HuH-7.5 (cell line): Measurements from ENCODE around the gene OR2T27.
"Not testable (repeated sequence)": the region's sequence is repeated elsewhere in the genome, so short reads cannot be mapped to it uniquely, and the experiment has no call there.

Experiments
- DNase-seq: peaks from one replicate; pipeline ENCODE4 v3.0.0; 2011; ENCODE audit warnings: low spot score

The OR2T27 gene

DNA sequence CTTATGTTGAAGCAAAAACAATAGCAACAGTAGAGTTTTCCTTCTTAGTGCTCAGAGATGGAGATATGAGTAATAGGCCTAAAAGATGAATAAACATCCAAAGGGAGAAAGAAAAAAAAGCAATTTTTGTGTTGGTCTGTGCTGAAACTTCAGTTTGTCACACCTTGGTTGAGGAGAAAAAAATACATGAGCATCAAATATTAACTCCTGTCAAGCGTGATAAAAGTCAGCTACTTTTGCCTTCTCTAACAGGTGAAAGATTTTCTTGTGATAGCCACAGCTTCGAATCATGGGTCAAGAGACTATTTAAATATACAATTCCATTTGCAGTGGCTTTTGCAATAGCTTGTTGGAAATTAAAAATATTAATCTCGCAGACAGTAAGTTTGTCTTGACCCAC, 14.4 kb downstream of the OR2T27 start:
- not testable (repeated sequence) for DNase-seq

DNA sequence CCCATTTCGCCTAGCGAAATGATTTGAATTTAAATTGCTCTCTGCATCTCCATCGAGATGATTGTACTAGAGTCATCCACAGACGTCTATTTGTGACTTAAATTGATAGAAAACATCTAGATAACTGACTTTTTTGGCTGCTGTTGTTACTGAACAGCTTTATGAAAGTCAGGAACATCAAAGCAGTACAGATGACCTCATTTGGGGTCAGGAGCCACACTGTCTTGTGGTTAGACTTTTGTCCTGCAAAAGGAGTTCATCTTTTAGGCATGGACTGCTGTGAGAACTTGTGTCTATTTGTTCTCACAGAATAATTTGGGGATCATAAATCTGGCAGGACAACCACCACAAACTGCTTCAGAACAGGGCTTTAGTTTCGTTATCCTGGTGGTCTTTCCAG, 15.7 kb downstream of the OR2T27 start:
- DNase-seq, result not testable (repeated sequence)

DNA sequence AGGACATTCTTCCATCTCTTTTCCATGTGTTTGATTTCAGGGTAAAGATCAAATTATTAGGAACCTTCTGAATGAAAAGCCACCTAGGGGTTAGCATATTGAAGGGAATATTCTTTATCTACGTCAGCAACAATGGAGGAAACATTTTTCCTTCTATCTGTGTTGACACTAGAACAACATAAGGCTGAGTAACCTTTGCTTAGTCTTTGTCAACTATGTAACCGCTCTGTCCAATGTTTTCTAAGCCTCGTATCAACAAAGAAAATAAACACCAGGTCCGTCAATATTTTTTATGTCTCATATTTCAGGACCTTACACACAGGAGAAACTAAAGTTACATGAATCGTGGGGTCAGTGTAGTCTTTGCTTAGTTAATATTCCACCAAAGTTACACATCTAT, 18.7 kb downstream of the OR2T27 start:
- DNase-seq, result not testable (repeated sequence)

DNA sequence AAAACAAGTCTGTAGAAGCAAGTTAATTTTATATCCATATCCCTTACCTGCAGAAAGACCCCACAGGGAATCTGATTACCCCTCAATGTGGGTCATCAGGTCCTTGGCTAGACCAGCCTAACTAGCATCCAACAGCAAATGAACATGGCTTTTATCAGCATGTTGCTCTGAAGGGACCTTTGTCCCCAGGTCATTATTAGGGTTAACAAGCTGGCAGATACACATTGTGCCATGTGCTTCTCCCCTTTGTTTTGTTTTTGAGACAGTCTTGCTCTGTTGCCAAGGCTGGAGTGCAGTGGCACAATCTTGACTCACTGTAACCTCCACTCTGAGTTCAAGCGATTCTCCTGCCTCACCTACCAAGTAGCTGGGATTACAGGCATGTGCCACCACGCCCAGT, 20.3 kb downstream of the OR2T27 start, which contains the start of gene OR2T11:
Gene OR2T11, minus strand, starts transcription at position 101 of the 400 bp plus-strand sequence. CDS start 7,963 bp downstream, outside the sequence.
- DNase-seq, result not testable (repeated sequence)

- DNase-seq, result no peak
These were observed 23.8 kb downstream of the OR2T27 start for GRCh38 chr1:248631354-248632008.

- DNase-seq, result no peak
These were observed 24.8 kb downstream of the OR2T27 start for GRCh38 chr1:248630551-248630950.

DNA sequence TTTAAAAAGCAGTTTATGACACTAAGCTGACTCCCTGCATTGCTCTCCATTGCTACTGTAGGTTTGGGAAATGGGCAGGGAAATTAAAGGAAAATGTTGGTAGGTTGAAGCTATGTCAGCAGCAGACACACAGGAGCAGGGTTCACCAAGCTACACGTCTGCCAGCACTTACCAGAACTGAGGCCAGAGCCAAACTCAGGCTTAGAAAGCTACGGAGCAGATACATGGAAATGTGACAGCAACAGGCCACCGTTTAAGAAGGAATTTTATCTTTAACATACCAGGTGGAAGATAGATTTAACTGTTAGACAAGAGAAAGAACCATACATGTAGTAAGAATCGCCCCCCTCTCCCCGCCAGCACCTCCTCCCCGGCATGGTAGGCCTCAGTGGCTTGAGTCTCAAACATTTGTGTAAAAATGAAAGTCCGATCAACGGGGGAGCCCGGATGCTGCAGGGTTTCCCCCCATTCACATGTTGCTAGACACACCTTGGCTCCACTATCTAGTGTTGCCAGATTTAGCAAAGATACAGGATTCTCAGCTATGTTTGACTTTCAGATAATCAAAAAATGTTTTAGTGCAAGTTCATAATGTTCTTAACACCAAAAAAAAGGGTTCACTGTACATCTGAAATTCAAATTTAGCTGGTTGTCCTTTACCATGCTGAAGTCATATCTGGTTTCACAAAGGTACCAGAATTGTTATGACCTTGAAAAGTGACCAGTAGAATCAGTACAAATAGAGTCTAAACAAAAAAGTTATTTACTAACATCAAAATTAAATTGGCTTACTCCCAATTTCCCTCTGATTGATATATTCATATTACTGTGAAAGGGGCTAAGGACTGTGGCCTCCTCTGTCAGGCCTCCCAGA, 27.1 kb downstream of the OR2T27 start:
- no peak for DNase-seq

GRCh38 chr1:248625971-248626370, 29.4 kb downstream of the OR2T27 start:
- DNase-seq, result no peak

DNA sequence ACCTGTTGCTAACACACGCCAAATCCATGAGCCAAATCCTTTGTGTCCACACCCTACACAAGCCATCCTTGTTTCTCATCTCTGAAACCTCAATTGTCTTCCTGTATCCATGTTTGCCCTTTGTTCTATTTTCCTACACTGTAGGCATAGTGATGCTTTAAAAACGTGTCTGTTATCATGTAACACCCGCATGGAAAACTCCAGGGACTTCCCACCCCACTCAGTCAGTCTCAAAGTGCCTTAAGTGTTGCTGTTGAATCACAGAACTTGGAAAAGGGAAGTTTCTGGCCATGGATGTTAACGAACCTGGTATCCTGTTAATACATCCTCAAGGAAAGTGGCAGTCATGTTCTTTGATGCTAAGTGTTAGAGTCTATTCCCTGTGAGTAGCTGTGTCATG, 30.2 kb downstream of the OR2T27 start:
- DNase-seq, result no peak

DNA sequence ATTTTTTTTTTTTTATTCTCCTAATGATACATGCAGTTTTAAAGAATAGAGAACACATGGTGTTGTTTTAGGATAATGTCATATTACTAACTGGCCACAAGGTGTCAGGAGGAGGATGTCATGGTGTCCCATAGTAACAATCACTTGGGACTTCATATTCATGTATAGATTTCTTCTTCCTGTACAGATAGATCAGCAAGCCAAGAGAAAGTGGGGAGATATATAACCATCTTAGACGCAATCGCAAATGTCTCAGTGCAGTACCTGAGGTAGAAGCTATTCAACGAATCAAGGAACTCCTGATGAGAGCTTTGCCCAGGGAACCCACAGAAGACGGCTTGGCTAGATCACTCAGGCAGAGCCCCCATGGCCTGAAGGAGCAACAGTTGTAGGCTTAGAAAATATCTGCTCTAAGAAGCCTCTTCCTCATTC, 32.7 kb downstream of the OR2T27 start:
- DNase-seq, result peak; percentile 23

DNA sequence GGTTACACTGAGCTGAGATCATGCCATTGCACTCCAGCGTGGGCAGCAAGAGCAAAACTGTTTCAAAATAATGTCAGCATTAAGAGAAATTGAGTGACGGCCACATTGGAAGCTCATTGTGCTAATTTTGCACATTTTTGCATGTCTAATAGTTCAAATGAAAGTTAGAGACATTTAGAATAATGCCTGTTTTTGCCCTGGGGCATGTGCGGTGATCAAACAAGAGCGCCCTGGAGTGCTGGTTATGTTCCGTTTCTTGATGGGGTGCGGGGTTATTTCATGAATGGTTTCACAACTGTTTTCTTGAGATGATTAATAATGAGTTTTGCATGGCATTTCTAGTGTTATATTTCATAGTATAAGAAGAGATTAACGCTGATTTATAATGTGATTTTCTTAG, 33.6 kb downstream of the OR2T27 start:
- no peak for DNase-seq

- DNase-seq, result no peak
These were observed 36.5 kb downstream of the OR2T27 start for GRCh38 chr1:248618878-248619277.

GRCh38 chr1:248618119-248618518, 37.2 kb downstream of the OR2T27 start:
- DNase-seq, result no peak

DNA sequence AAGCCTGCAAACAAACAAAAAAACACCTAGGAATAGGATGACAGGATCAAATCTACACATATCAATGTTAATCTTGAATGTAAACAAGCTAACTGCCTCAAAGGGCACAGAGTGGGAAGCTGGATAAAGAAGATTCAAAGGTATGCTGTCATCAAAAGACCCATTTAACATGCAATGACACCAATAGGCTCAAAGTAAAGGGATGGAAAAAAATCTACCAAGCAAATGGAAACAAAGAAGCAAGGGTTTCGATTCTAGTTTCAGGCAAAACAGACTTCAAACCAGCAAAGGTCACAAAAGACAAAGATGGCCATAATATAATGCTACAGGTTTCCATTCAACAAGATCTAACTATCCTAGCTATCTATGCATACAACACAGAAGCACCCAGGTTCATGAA, 41.6 kb downstream of the OR2T27 start:
- DNase-seq, result no peak

GRCh38 chr1:248611883-248612414, 43.4 kb downstream of the OR2T27 start:
- DNase-seq, result no peak

DNA sequence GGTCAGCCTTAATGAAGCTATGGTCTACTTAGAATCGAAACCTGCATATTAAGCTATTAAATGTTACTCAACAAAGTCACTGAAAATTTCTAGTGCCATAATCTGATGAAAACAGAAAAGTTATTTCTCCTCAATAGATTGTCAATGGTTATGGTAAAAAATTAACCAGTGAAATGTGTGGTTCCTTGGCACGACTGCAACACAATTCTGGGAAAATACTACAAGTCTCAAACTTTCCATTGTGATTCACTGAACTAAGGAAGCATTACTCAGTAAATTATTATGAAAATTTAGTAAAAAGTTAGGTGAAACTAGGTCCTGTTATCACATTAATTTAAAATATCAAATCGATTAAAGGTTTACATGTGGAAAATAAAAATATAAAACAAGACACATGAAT, 45.0 kb downstream of the OR2T27 start:
- DNase-seq, result no peak
